Adrenal gland (tissue), 5 donors: ENCODE data around the gene NDUFS2.

Experiments
- POLR2A ChIP-seq, 2 donors: fragments of 450-650 bp; IDR thresholded peaks; one replicate each; pipeline ENCODE4 v1.6.1; 2017; ENCODE audit warnings: antibody characterized with exemption in 2 of 2, mild to moderate bottlenecking in 2 of 2, moderate library complexity in 1 of 2
- TF ChIP-seq, protein P1 (sequence below), 6 experiments: fragments of 450-650 bp in 4 of 6; fragments of 200-600 bp in 2 of 6; sonication (generic) in 1 of 6; IDR thresholded peaks; 1 replicate in 5 of 6; 2 replicates in 1 of 6; pipeline versions ENCODE4 v1.5.1 to v1.8.0; 2016 to 2021; ENCODE audit warnings: antibody characterized with exemption in 6 of 6, mild to moderate bottlenecking in 2 of 6, moderate library complexity in 1 of 6
- donor health status: DM: no; HTN: no; CAD: no.

- TF ChIP-seq, protein P1, sequence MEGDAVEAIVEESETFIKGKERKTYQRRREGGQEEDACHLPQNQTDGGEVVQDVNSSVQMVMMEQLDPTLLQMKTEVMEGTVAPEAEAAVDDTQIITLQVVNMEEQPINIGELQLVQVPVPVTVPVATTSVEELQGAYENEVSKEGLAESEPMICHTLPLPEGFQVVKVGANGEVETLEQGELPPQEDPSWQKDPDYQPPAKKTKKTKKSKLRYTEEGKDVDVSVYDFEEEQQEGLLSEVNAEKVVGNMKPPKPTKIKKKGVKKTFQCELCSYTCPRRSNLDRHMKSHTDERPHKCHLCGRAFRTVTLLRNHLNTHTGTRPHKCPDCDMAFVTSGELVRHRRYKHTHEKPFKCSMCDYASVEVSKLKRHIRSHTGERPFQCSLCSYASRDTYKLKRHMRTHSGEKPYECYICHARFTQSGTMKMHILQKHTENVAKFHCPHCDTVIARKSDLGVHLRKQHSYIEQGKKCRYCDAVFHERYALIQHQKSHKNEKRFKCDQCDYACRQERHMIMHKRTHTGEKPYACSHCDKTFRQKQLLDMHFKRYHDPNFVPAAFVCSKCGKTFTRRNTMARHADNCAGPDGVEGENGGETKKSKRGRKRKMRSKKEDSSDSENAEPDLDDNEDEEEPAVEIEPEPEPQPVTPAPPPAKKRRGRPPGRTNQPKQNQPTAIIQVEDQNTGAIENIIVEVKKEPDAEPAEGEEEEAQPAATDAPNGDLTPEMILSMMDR (IDR thresholded peaks at IDR 0.05), result no peak
- no peak for TF ChIP-seq POLR2A (IDR thresholded peaks at IDR 0.05)
Measured at GRCh38 chr1:161163793-161164192, 38.4 kb upstream of the NDUFS2 start.
